Adipocyte (in vitro differentiated cells): ENCODE data around the gene HIBCH.
"Not testable (repeated sequence)": the region's sequence is repeated elsewhere in the genome, so short reads cannot be mapped to it uniquely, and the experiment has no call there.

Source experiments
- DNase-seq: peaks from one replicate; pipeline ENCODE4 v3.0.0-alpha.2; 2015; ENCODE audit warnings: low read depth
- H3K27me3 ChIP-seq: replicated peaks from 2 replicates; pipeline ENCODE4 v1.7.0; 2013; ENCODE audit warnings: mild to moderate bottlenecking, low read length, moderate library complexity; ENCODE audit not compliant: control insufficient read depth, insufficient read depth
- H3K36me3 ChIP-seq: 2 replicates; pipeline ENCODE4 v1.7.0; 2013; ENCODE audit warnings: low read length, mild to moderate bottlenecking, moderate library complexity; ENCODE audit not compliant: control insufficient read depth, insufficient read depth, severe bottlenecking
- H3K4me1 ChIP-seq: 2 replicates; pipeline ENCODE4 v1.7.0; 2013; ENCODE audit warnings: mild to moderate bottlenecking, low read length, moderate library complexity; ENCODE audit not compliant: control insufficient read depth, insufficient read depth
- H3K4me3 ChIP-seq: 2 replicates; pipeline ENCODE4 v1.7.0; 2013; ENCODE audit warnings: mild to moderate bottlenecking, low read length, moderate library complexity
- H3K9ac ChIP-seq: 2 replicates; pipeline ENCODE4 v1.7.0; 2013; ENCODE audit warnings: mild to moderate bottlenecking, low read length, moderate library complexity
- H3K9me3 ChIP-seq: 2 replicates; pipeline ENCODE4 v1.7.0; 2013; ENCODE audit warnings: mild to moderate bottlenecking, low read length, moderate library complexity; ENCODE audit not compliant: control insufficient read depth

The HIBCH gene, protein sequence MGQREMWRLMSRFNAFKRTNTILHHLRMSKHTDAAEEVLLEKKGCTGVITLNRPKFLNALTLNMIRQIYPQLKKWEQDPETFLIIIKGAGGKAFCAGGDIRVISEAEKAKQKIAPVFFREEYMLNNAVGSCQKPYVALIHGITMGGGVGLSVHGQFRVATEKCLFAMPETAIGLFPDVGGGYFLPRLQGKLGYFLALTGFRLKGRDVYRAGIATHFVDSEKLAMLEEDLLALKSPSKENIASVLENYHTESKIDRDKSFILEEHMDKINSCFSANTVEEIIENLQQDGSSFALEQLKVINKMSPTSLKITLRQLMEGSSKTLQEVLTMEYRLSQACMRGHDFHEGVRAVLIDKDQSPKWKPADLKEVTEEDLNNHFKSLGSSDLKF

DNA sequence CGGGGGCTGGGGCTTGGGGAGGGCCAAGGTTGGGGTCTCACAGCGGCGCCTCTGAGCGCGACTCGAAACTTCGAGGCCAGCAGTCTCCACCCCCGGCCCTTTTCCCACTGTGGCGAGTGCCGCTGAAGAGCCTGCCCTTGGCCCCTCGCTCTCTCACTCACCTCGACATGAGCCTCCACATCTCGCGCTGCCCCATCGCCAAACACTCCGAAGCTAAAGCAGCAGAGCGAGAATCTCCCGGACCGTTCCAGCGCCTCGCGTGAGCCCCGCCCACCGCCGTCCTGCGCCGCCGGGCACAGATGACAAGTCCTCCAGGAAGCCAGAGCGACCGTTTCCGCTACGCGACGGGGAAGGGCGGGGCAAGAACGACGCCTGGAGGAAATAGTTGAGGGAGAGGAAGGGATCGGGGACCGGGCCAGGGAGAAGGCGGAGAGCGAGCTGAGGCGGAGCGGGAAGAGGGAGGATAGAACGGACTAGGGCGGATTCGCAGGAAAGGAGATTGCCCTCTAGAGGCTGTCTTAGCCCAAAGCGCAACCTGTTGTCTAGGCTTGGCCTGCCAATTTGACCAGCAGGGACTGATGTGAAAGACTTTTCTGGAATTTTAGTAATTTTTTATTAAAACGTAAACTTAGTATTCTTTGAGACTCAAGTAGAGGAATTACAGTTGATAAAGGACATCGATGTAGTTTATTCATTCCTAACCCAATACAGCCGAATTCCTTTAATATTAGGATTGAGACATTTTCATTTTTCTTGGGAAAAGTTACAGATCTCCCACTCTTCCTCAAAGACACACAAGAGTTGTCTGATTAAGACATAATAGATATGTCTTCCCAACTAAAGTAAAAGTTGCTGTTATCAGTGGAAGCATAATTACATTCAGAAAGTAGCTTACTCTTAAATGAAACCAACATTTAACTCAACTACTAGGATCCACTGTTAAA lies at the start of gene HIBCH:
HIBCH (minus strand) TSS at position 272 of the 944 bp plus-strand sequence; CDS start at position 196, 76 bp downstream.
- Histone ChIP-seq H3K4me1 (peaks cover 40% of the 10 kb centered on the region), H3K9me3 (no peaks in the 10 kb centered on the region), H3K27me3 (no peaks in the 10 kb centered on the region), H3K4me3 (peak within 1 kb of the TSS; percentile 97), H3K9ac (peak within 1 kb of the TSS; percentile 93), H3K36me3 (no peaks in the 10 kb centered on the region)
- peak; percentile 99 for DNase-seq

GRCh38 chr2:190367091-190367490 lies 47.5 kb upstream of the HIBCH start:
- H3K36me3 ChIP-seq = peaks cover 31% of the 10 kb centered on the region
- no peaks in the 10 kb centered on the region for H3K4me1 ChIP-seq
- no peaks in the 10 kb centered on the region for H3K27me3 ChIP-seq
- no peak overlapping the region for H3K9ac ChIP-seq
- H3K4me3 ChIP-seq = no peak overlapping the region
- H3K9me3 ChIP-seq = no peaks in the 10 kb centered on the region
- DNase-seq = peak; percentile 17

- Histone ChIP-seq H3K9ac (no peak overlapping the region), H3K9me3 (no peaks in the 10 kb centered on the region), H3K4me1 (no peaks in the 10 kb centered on the region), H3K4me3 (no peak overlapping the region), H3K27me3 (no peaks in the 10 kb centered on the region), H3K36me3 (peaks cover 31% of the 10 kb centered on the region)
- no peak for DNase-seq
Observed at GRCh38 chr2:190366248-190366753, 46.7 kb upstream of the HIBCH start.

DNA sequence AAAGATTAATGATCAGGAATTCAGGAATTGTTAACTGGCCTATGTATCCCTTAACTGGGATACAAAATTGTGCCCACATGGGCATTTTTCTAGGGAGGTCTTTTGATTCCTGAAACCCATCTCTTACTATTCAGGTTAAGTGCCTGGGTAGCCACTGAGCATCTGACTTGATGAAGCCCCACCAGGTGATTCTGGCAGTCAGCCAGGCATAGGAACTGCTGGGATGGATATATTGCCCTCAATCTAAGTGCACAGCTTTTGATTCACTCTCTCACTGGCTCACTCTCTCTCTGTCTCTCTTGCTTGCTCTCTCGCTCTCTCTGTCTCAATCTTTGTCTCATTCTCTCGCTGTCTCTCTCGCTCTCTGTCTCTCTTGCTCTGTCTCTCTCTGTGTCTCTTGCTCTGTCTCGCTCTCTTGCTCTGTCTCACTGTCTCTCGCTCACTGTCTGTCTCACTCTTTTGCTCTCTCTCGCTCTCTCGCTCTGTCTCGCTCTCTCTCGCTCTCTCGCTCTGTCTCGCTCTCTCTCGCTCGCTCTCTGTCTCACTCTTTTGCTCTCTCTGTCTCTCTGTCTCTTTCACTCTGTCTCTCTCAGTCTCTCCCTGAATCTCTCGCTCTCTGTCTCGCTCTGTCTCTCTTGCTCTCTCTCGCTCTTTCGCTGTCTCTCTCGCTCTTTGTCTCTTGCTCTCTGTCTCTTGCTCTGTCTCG lies 46.0 kb upstream of the HIBCH start:
- no peak overlapping the region for H3K4me3 ChIP-seq
- H3K27me3 ChIP-seq = no peaks in the 10 kb centered on the region
- H3K36me3 ChIP-seq = peaks cover 24% of the 10 kb centered on the region
- no peak for DNase-seq
- H3K9ac ChIP-seq = no peak overlapping the region
- H3K9me3 ChIP-seq = no peaks in the 10 kb centered on the region
- H3K4me1 ChIP-seq = no peaks in the 10 kb centered on the region

GRCh38 chr2:190362894-190363293 lies 43.3 kb upstream of the HIBCH start:
- DNase-seq = no peak
- H3K4me1 ChIP-seq = peaks cover 20% of the 10 kb centered on the region
- H3K4me3 ChIP-seq = no peak overlapping the region
- H3K36me3 ChIP-seq = peaks cover 5% of the 10 kb centered on the region
- no peaks in the 10 kb centered on the region for H3K27me3 ChIP-seq
- H3K9me3 ChIP-seq = no peaks in the 10 kb centered on the region
- H3K9ac ChIP-seq = no peak overlapping the region

- Histone ChIP-seq H3K27me3 (no peaks in the 10 kb centered on the region), H3K4me3 (no peak overlapping the region), H3K36me3 (peaks cover 5% of the 10 kb centered on the region), H3K9me3 (no peaks in the 10 kb centered on the region), H3K9ac (no peak overlapping the region), H3K4me1 (peaks cover 20% of the 10 kb centered on the region)
- no peak for DNase-seq
Observed at GRCh38 chr2:190361572-190361971, 41.9 kb upstream of the HIBCH start.

DNA sequence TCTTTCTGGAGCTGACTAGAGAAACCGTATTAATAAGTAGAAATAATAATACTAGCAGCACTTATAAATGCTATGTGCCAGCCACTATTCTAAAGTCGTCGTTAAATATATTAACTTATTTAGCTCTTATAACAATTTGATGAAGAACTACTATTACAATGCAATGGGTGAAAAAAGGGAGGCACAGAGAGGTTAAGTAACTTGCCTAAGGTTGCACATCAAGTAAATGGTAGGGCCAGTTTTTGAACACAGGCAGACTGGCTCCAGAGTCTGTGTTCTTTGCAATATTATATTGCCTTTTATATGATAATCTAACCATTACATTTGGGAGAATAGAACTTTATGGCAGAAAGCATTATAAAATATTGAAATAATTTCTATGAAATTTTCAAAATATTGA lies 41.3 kb upstream of the HIBCH start:
- Histone ChIP-seq H3K36me3 (peaks cover 5% of the 10 kb centered on the region), H3K9ac (no peak overlapping the region), H3K9me3 (no peaks in the 10 kb centered on the region), H3K27me3 (no peaks in the 10 kb centered on the region), H3K4me1 (peaks cover 20% of the 10 kb centered on the region), H3K4me3 (no peak overlapping the region)
- DNase-seq = no peak

DNA sequence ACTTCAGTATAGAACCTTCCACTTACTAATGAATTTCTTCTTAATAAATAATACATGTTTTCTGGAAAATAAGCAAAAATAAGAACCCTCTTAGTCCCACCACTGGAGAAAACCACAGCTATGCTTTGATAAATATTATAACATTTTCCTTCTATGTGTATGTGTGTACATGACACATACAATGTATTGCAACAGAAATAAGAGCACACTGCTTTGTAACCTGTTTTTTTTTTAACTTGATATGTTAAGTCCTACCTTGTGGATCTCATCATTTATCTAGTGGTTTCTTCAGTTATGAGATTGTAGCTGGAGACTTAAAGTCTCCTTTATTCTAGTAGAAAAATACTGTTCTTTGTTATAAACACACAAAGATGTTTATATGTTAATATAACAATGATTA lies 40.9 kb upstream of the HIBCH start:
- no peak overlapping the region for H3K4me3 ChIP-seq
- peaks cover 5% of the 10 kb centered on the region for H3K36me3 ChIP-seq
- no peaks in the 10 kb centered on the region for H3K9me3 ChIP-seq
- peak overlapping the region; percentile 69 for H3K9ac ChIP-seq
- H3K4me1 ChIP-seq = peaks cover 20% of the 10 kb centered on the region
- no peaks in the 10 kb centered on the region for H3K27me3 ChIP-seq
- DNase-seq = no peak

DNA sequence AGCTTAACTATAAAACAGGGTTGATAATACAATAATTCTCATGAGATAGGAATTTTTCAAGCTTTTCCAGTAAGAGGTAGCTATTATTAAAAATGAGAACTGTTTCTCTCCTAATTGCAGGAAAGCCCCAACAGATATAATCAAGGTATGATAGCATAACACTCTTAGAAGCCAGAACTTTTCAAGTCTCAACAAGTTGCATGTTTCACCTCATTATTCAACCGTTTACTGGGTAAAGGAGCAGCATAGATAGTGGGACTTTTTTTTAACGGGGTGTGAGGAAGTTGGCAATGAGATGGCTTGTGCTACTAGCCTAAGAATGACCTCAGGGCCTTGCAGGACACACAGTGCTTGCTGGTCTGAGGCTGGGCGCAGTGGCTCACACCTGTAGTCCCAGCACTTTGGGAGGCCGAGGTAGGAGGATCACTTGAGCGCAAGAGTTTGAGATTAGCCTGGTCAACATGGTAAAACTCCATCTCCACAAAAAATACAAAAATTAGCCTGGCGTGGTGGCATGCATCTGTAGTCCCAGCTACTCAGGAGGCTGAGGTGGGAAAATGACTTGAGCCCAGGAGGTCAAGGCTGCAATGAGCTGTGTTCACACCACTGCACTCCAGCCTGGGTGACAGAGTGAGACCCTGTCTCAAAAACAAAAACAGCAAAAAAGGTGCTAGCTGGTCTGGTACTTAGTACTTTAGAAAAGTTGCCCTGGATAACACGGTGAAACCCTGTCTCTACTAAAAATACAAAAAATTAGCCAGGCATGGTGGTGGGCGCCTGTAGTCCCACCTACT lies 39.2 kb upstream of the HIBCH start:
- DNase-seq, H3K36me3 ChIP-seq, H3K9me3 ChIP-seq, H3K4me3 ChIP-seq, H3K9ac ChIP-seq, H3K27me3 ChIP-seq: not testable (repeated sequence)
- peaks cover 28% of the 10 kb centered on the region for H3K4me1 ChIP-seq

GRCh38 chr2:190357600-190357999 lies 38.0 kb upstream of the HIBCH start:
- no peaks in the 10 kb centered on the region for H3K36me3 ChIP-seq
- no peak overlapping the region for H3K9ac ChIP-seq
- H3K4me1 ChIP-seq = peaks cover 40% of the 10 kb centered on the region
- no peak for DNase-seq
- H3K9me3 ChIP-seq = no peaks in the 10 kb centered on the region
- no peaks in the 10 kb centered on the region for H3K27me3 ChIP-seq
- no peak overlapping the region for H3K4me3 ChIP-seq
